HepG2 (cell line): ENCODE data around the gene PRKAG1. TPM values are rescaled to one million over a fixed set of nuclear protein-coding genes. Genes with fewer than 3 reads are reported as not detected.
A peak's percentile ranks its signal among the peaks of the same experiment; 100 is the strongest.

Source experiments
- ATAC-seq: fragments of 200-7000 bp; cut with Tn5 transposase; 3 replicates; pipeline ENCODE4 v1.9.1; 2020; ENCODE audit warnings: mild to moderate bottlenecking, moderate library complexity
- BruUV-seq: library from RNA; stranded (reverse); fragments of 400-500 nt; replicated peaks from 2 replicates; lab custom pipeline; 2021; lab: Mats Ljungman, UMichigan
- CTCF ChIA-PET: fragments of 300-600 bp; formaldehyde crosslinking; extraction: SDS; loops from one replicate; lab custom pipeline; 2021; ENCODE audit warnings: low total read pairs, inconsistent platforms, low intra/inter-chr PET ratio; lab: Yijun Ruan, JAX
- POLR2A ChIA-PET: fragments of 350-600 bp; sonication (Branson Sonifier 250); formaldehyde crosslinking; loops from one replicate; lab custom pipeline; 2020; ENCODE audit warnings: antibody characterized with exemption, inconsistent platforms; lab: Yijun Ruan, JAX
- DNase-seq: peaks from one replicate; pipeline ENCODE4 v3.0.0-alpha.2; 2015; ENCODE audit warnings: low spot score
- FAIRE-seq: peaks from 3 replicates; lab custom pipeline; 2011; peaks lifted over from hg19 to GRCh38; lab: Jason Lieb, UNC
- H2AFZ ChIP-seq: one replicate; pipeline ENCODE4 v1.6.1; 2011; ENCODE audit warnings: low read length, inconsistent platforms
- H3K27ac ChIP-seq: fragments of 300-600 bp; 3 replicates; pipeline ENCODE4 v1.8.0; 2011; ENCODE audit warnings: mixed run types, mild to moderate bottlenecking, mixed read lengths, low read length, inconsistent platforms; ENCODE audit not compliant: insufficient read depth; ENCODE audit errors: extremely low read length
- H3K27me3 ChIP-seq, 2 experiments: fragments of 200-600 bp in 1 of 2; 2 replicates in 1 of 2; 3 replicates in 1 of 2; pipeline versions ENCODE4 v1.6.0 to v1.8.0; 2011; ENCODE audit warnings: low read length in 2 of 2, mild to moderate bottlenecking in 2 of 2, moderate library complexity in 2 of 2, inconsistent platforms in 1 of 2; ENCODE audit not compliant: insufficient read depth in 2 of 2, control insufficient read depth in 1 of 2
- H3K36me3 ChIP-seq, 2 experiments: fragments of 200-600 bp in 1 of 2; replicated peaks in 1 of 2; 2 replicates in 1 of 2; 3 replicates in 1 of 2; pipeline versions ENCODE4 v1.5.1 to v1.8.0; 2011; ENCODE audit warnings: low read length in 2 of 2, inconsistent platforms in 1 of 2; ENCODE audit not compliant: insufficient read depth in 2 of 2, control insufficient read depth in 1 of 2
- H3K4me1 ChIP-seq: 2 replicates; pipeline ENCODE4 v1.5.1; 2012; ENCODE audit warnings: low read length, inconsistent platforms; ENCODE audit not compliant: insufficient read depth
- H3K4me2 ChIP-seq: 2 replicates; pipeline ENCODE4 v1.6.0; 2011; ENCODE audit warnings: low read depth, low read length, inconsistent platforms
- H3K4me3 ChIP-seq, 3 experiments: fragments of 200-600 bp in 1 of 3; sonication (generic), shearing (Covaris generic) in 1 of 3; replicated peaks in 1 of 3; 2 replicates each; pipeline ENCODE4 v1.5.1; 2011 to 2016; ENCODE audit warnings: low read length in 3 of 3, inconsistent platforms in 2 of 3, low read depth in 2 of 3, mild to moderate bottlenecking in 2 of 3, control low read depth in 1 of 3, mixed read lengths in 1 of 3; ENCODE audit not compliant: insufficient read depth in 1 of 3
- H3K79me2 ChIP-seq: one replicate; pipeline ENCODE4 v1.6.1; 2011; ENCODE audit warnings: low read length, inconsistent platforms; ENCODE audit not compliant: insufficient read depth
- H3K9ac ChIP-seq: 2 replicates; pipeline ENCODE4 v1.6.0; 2011; ENCODE audit warnings: mild to moderate bottlenecking, low read depth, low read length, inconsistent platforms; ENCODE audit not compliant: insufficient read depth
- H3K9me3 ChIP-seq: 2 replicates; pipeline ENCODE4 v1.5.1; 2012; ENCODE audit warnings: mild to moderate bottlenecking, low read length
- H4K20me1 ChIP-seq: 2 replicates; pipeline ENCODE4 v1.6.0; 2011; ENCODE audit warnings: inconsistent platforms, mild to moderate bottlenecking, low read length, moderate library complexity; ENCODE audit not compliant: insufficient read depth
- AGO2 ChIP-seq: fragments of 200-400 bp; formaldehyde crosslinking; optimal IDR thresholded peaks from 2 replicates; pipeline ENCODE3; 2017; ENCODE audit warnings: mild to moderate bottlenecking, low read depth, low read length, moderate library complexity
- FOXM1 ChIP-seq: sonication (generic); formaldehyde crosslinking; IDR thresholded peaks from 2 replicates; pipeline ENCODE4 v1.5.0; 2020; ENCODE audit warnings: missing genetic modification reagents
- RBFOX2 ChIP-seq: fragments of 200-400 bp; formaldehyde crosslinking; IDR thresholded peaks from 2 replicates; pipeline ENCODE4 v1.6.1; 2017; ENCODE audit warnings: low read depth, mild to moderate bottlenecking, low read length
- TBP ChIP-seq: sonication (generic); formaldehyde crosslinking; IDR thresholded peaks from 2 replicates; pipeline ENCODE4 v1.5.0; 2020; ENCODE audit warnings: missing genetic modification reagents
- ZBTB20 ChIP-seq: sonication (generic); formaldehyde crosslinking; IDR thresholded peaks from 2 replicates; pipeline ENCODE4 v1.8.1; 2023; ENCODE audit warnings: missing genetic modification reagents, low read depth, mild to moderate bottlenecking, borderline replicate concordance
- ZC3H13 ChIP-seq: sonication (generic); formaldehyde crosslinking; IDR thresholded peaks from 2 replicates; pipeline ENCODE4 v1.8.1; 2023; ENCODE audit warnings: mild to moderate bottlenecking, missing genetic modification reagents, moderate library complexity
- ZNF570 ChIP-seq: sonication (generic); formaldehyde crosslinking; IDR thresholded peaks from 2 replicates; pipeline ENCODE4 v1.4.0; 2020; ENCODE audit warnings: mild to moderate bottlenecking, missing genetic modification reagents, borderline replicate concordance
- WGBS: methylation state at CpG from one replicate; pipeline ENCODE4 v1.1.6; 2017; ENCODE audit warnings: low lambda C conversion rate; 5-methylcytosine and 5-hydroxymethylcytosine counted together
- in situ Hi-C: cut with HindIII; loops from 2 replicates; pipeline ENCODE4 v1.10.0; 2017; ENCODE audit warnings: low pct_unique_long_range_greater_than_20kb; ENCODE audit not compliant: extremely low pct_ligation_motif_present
- intact Hi-C: fragments of 100-400 bp; cut with micrococcal nuclease; formaldehyde crosslinking; loops from one replicate; pipeline ENCODE4 v1.10.0; 2022; ENCODE audit not compliant: unreplicated experiment
- polyA plus RNA-seq, 8 experiments: library from polyadenylated mRNA; depleted of rRNA in 3 of 8; stranded (reverse) in 7 of 8; unstranded in 1 of 8; fragments of >200 nt; fragmentation: Illumina TruSeq in 4 of 8; extraction: Trizol in 4 of 8; gene quantifications; 2 replicates each; pipeline versions ENCODE4 v1.2.1 to v1.2.3, GENCODE V29; 2011 to 2016; ENCODE audit warnings: low read depth in 4 of 8, missing spikeins in 1 of 8, mixed read lengths in 1 of 8; ENCODE audit not compliant: insufficient read depth in 1 of 8
- total RNA-seq, 5 experiments: library from RNA; depleted of rRNA; stranded (reverse); fragments of >200 nt; fragmentation: Illumina TruSeq; extraction: Trizol; gene quantifications; 2 replicates each; pipeline ENCODE4 v1.2.3, GENCODE V29; 2016; ENCODE audit warnings: low read depth in 1 of 5

Gene PRKAG1
- total and polyA plus RNA-seq, 2 of the 13 experiments (the other 11 are each of a cell fraction or from before 2014, with no cell fraction given) = 26.1 to 32.8 TPM

- H3K79me2 ChIP-seq = peaks cover 18% of the 10 kb centered on the region
- ChIA-PET CTCF (no interaction called here), POLR2A (interaction anchor here (0.7 to 0.9 kb wide), 2 partner anchors 13 to 79 kb away, joined by 3 read pairs; no protein-coding TSS in a partner anchor)
- in situ Hi-C loops = no loop called here
- H3K27me3 ChIP-seq = no peaks in the 10 kb centered on the region
- H3K27ac ChIP-seq = no peak overlapping the region
- no peak for DNase-seq
- BruUV-seq = no TSS peak
- 96% methylated on average over 17 of the region's 18 CpGs for WGBS
- H3K36me3 ChIP-seq = peaks cover 67 to 93% of the 10 kb centered on the region in 2 experiments
- peaks cover 16% of the 10 kb centered on the region for H3K4me1 ChIP-seq
- no peak overlapping the region for H3K4me2 ChIP-seq
- FAIRE-seq = no peak
- no peak overlapping the region for H3K4me3 ChIP-seq
- 0 out of 2 replicates have a peak, but pooled peaks have one; percentile 32 for TF ChIP-seq ZC3H13
- peak; percentile 43 for TF ChIP-seq RBFOX2
- no peak for TF ChIP-seq ZBTB20 (CRISPR knock-in tag)
- peak; percentile 74 for TF ChIP-seq AGO2
- no peak for TF ChIP-seq TBP (CRISPR knock-in tag)
- TF ChIP-seq, all 625 proteins: peak for 3
- Histone ChIP-seq H2AFZ (no peak overlapping the region), H3K9ac (no peak overlapping the region), H3K9me3 (no peaks in the 10 kb centered on the region), H4K20me1 (peaks cover 28% of the 10 kb centered on the region)
- no peak for ATAC-seq
- intact Hi-C loops = no loop called here
Observed at GRCh38 chr12:49051373-49051764, 32.8 kb upstream of the PRKAG1 start.

DNA sequence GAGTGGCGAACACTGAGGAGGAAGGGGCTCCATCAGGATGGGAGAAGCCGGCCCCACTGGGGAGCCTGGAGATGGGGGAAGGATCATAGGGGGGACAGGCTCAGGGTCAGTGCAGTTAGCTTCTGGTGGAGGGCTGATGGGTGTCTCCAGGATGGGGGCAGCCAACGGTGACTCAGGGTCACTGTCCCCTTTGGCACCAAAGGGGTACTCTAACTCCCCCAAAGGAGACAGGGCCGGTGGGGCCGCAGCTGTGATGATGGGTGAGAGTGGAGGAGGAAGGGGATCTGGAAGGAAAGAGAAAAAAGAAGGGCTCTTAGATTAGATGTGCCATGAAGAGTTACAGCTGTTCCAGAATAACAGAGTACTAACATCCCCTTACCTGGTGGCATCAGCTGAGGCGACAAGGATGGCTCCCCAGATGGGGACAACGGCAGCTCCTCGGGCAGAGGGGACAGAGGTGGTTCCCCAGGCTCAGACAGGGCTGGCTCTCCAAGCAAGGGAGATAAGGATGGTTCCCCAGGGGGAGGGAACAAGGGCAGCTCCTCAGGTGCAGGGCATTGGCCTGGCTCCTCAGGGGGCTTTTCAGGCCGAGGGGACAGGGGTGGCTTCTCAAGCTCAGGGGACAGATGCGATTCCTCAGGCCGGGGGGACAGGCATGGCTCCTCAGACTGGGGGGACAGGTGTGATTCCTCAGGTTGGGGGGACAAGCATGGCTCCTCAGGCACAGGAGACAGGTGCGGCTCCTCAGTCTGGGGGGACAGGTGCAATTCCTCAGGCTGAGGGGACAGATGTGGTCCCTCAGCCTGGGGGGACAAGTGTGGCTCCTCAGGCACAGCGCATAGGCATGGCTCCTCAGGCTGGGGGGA, 32.2 kb upstream of the PRKAG1 start:
- in situ Hi-C loops (no loop called here), intact Hi-C loops (no loop called here)
- TF ChIP-seq FOXM1 (CRISPR knock-in tag) (no peak), ZNF570 (CRISPR knock-in tag) (no peak), ZC3H13 (peak; percentile 30; the same call in 1 of the 2 replicates)
- H3K4me2 ChIP-seq = no peak overlapping the region
- CTCF ChIA-PET = no interaction called here
- POLR2A ChIA-PET = interaction anchor here (0.7 to 0.9 kb wide), 2 partner anchors 13 to 80 kb away, joined by 3 read pairs; no protein-coding TSS in a partner anchor
- H3K4me3 ChIP-seq = no peak overlapping the region
- H4K20me1 ChIP-seq = peaks cover 22% of the 10 kb centered on the region
- no peak overlapping the region for H3K9ac ChIP-seq
- H3K36me3 ChIP-seq = peaks cover 72 to 98% of the 10 kb centered on the region in 2 experiments
- H3K4me1 ChIP-seq = peaks cover 10% of the 10 kb centered on the region
- ATAC-seq (no peak), FAIRE-seq (no peak), DNase-seq (no peak)
- no TSS peak for BruUV-seq
- no peak overlapping the region for H3K27ac ChIP-seq
- no peak overlapping the region for H2AFZ ChIP-seq
- H3K79me2 ChIP-seq = peaks cover 12% of the 10 kb centered on the region
- WGBS = 98% methylated on average over 12 of the region's 13 CpGs
- H3K27me3 ChIP-seq = no peaks in the 10 kb centered on the region
- no peaks in the 10 kb centered on the region for H3K9me3 ChIP-seq
